HCEC 1CT (cell line): ENCODE results near the gene LSAMP.

ENCODE experiments used
- DNase-seq: peaks from one replicate; pipeline ENCODE4 v3.0.0-alpha.2; 2017

Gene LSAMP

DNA sequence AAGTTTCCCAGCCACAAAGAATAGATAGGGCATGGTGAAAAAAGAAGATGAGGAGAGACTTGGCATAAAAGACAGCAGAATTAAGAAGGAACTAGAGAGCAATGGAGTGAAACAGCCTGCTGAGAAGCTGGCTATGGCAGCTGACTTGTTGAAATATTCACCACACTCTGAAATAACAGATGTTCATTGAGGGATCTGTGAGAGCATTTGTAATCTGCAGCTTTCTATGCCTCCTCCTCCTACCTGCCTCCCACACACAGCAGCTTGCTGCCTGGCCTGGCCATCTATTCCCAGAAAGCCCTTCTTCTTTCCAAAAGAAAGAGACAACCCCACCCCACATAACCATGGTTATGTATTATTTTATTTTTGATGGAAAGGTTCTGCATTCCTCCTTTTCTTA, 518.1 kb downstream of the LSAMP start:
- no peak for DNase-seq

DNA sequence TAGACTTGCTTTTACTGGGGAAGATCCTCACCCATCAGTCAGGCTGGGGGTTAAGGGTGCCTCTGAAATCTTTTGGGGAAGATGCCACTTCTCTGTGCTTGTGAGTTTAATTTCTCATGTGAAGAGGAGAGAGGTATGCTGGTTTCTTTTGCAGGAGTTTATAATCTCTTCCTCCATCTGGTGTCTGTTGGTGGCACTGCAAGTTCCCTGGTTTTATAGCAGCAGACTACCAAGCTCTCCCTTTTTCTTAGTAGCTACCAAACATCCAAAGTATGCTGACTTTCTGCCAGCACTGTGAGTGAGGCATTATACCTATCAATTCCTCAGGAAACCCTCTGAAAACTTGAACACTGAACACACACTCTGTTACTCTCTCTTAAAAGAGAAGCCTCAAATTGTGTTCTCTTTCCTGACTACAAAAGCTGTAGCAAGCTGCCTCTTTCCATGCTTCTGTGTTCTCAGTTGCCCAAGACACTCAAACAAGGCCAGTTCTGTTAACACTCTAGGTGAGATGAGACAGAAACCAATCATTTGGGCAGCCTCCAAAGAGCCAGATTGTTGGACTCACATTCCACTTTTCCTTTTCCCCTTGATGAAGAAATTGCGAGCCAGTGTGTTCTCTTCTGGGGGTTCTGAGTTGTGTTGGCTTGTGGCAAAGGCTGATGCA, 522.5 kb downstream of the LSAMP start:
- peak; percentile 18 for DNase-seq

DNA sequence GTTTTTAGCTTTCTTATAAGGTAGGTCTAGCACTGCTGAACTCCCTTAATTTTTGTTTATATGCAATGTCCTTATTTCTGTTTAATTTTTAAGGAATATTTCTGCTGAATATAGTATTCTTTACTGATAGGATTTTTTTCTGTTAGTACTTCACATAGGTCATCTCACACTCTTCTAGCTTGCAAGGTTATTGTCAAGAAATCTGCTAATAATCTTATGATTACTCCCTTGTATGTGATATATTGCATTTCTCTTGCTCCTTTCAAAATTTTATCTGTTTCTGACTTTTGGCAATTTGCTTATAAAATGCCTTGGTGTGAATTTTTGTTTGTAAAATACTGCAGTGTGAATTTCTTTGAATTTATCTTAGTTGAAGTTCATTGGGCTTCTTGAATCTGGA, 523.6 kb downstream of the LSAMP start:
- DNase-seq, result no peak

DNA sequence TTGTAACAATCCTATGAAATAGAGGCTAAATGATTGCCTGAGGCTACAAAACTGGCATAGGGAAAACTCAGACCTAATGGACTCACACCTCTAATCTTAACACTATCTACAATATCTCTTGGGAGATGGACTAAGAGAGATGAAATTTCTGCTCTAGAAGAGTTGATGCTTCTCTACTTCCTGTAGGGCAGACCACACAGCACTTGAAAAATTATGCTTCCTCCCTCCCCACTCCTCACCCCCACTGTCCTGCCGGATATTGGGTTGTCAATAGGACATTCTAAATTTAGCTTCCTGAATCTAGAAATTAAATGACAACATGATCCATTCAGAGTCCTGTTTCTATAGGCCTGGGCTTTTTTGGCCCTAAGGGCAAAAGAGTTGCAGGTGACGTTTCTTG, 526.4 kb downstream of the LSAMP start:
- DNase-seq, result no peak

DNA sequence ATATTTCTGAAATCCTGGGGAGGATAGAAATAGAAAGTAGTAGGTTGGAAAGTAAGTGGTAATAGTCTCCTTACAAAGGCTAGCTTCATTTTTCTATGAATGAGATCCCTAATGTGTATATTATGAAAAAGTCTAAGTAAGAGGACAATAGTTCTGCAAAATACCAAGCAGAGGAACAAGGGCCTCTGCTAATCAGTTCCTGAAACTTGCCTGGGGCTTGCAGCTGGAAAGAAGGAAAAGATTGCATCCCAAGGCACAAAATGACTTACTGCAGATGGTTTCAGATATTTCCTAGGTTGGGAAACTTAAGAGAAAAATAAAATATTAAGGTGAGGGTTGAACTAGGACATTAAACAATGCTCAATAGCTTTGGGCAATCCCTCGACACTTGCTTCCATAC, 528.4 kb downstream of the LSAMP start:
- no peak for DNase-seq

DNA sequence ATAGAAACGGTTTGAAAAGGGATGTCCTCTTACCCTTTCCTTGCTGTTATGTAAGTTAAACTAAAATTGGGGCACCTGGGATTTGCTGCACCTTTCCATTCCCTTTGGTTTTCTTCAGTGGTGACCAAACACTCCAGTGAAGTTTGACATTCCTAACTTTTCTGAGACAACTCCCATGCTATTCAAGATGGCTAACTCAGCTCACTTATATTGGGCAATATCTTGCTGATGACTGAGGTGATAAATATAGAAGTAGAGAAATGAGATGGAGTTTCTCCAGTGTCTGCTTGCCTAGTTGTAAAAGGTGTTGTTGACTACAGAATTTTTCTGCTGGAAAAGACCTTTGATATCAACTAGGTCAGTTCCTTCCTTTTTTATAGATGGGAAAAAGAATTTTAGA, 530.2 kb downstream of the LSAMP start:
- DNase-seq, result no peak

DNA sequence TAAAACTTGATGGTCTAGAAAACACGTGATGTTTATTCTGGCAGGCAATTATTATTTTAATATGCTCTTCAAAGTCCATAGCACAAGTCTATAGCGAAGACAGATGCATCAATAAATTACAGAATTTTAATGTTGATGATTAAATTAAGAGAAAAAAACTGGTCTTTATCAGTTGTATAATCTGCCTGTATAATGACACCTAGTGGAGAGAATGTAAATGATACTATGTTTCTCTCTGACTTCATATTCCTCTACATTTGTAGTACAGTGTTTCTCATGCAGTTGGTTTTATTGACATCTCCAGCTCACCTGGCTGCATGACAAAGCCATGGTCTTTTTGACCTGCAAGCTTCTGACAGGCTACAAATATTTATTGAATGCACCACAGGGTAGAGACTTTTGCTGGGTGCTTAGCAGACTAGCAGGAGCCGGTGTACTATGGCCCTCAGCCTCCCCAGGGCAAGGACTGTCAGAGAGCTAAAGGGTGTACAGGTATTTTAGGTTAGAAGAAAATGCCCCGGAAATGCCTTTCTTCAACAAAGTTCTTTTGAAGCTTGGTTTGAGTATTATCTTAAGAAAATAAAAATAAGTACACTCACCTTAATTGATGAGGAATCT, 532.1 kb downstream of the LSAMP start:
- peak; percentile 7 for DNase-seq

DNA sequence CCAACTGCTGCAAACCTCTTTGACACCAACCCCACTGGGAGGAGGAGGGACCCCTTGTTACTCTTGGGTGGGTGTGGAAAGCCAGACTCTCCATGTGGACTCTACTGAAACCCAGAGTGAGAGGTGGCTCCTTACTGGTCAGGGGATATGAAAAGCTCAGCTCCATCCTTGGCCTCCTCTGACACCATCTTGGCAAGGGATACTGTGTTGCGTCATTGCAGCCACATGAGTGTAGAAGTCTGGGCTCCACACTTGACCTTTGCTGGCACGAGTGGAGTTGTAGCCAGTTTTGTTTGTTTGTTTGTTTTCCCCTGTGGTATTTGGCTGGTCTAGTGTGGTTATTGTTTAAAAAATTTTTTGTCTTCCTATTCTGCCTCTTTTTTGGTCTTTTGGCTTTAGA, 532.9 kb downstream of the LSAMP start:
- DNase-seq, result no peak

DNA sequence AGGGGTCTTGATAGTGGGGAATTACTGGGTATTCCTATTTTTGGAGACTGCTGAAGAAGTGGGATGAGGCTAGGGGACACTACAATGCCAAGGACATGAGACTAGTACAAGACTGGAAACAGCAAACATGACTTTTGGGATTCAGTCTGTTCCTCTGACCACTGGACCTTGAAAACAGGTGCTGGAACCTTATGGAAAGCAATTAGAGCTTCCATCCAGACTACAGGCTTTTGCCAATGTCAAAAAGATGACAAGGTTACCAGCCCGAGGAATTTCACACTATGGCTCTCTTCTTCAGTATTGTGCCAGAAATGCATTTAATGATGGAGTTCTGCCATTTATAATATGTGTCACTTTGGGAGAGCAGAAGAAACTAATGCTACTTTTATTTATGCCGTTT, 539.4 kb downstream of the LSAMP start:
- DNase-seq, result no peak

DNA sequence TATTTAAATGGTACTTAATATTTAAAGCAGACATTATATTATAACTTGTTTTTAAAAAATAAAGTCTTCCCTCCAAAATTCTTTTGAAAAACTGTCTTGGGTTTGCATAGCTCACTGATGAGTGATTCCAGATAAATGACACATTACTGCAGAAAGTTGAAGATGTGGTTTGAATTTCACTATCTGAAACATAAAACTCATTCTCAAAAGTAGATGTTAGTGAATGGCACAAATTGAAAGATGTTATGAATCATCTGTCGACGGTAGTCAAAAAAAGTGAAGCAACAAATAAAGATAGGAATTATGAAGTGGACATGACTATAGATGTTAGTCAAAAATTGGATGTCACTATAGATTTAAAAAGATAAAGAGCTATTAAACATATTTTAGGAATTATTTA, 541.4 kb downstream of the LSAMP start:
- DNase-seq, result no peak

DNA sequence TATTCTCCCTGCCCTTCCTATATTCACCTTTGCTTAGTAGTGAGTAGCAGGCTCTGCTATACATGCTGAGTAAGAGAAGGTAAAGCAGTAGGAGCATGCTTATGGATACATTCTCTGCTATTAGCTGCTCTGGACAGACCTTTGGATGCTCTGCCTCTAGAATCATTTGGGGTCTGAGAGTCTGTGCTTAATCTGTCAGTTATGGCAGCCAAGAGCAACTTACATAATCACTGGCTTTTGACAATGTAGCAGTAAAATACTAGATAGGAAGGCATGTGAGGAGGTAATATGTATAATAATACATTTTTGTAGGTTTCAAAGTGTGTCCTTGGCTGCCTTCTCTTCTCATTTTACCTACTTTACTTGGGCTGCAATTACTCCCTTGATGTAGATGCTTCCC, 544.3 kb downstream of the LSAMP start:
- DNase-seq, result no peak

DNA sequence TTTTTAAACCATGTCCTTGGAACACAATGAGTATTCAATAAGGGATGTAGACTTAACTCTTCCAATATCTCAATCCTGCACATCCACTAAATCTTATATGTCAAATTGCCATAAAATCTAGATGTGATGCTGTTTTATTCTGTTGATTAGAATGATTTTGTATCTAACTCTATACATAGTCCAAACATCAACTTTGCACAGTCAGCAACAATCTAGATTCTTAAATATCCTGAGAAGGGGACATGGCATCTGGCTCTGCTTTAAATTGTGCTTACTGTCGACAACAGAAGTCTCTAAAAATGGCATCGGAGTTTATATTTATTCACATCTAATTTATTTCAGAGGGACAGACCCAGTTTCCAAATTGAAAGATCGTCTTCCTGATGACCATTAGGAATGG, 545.8 kb downstream of the LSAMP start:
- no peak for DNase-seq

DNA sequence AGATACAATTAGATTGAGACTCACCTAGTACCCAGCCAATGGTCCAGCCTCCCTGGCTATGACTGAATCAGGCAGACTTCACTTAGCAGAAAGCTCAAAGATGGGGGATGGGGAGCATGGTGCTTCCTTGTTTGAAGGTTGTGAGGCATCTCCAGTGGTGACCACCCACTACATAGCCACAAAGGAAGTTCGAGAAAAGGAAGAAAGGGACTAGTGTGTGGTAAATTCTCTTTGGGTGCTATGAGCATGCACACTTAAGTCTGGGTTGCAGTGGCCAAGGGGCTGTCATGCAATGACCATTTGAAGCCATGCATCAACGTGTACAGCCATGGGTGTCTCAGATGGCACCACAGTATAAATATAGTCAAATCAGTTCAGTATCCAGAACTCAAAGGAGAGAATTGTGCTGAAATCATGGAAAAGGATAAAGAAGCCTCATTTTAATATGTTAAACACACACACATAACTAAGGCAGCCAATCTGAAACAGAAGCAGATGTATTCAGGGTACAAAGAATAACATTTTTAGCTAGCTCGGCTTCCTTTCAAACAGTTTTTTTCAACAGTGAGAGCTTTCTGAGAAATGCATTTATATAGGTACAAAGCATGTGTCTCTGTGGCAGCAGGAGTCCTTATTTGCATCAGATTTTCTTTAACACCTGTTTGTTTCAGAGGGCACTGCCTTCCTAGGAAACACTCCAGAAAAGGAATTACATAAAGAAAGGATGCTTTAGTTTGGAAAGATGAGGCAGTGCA, 546.5 kb downstream of the LSAMP start:
- DNase-seq, result no peak

DNA sequence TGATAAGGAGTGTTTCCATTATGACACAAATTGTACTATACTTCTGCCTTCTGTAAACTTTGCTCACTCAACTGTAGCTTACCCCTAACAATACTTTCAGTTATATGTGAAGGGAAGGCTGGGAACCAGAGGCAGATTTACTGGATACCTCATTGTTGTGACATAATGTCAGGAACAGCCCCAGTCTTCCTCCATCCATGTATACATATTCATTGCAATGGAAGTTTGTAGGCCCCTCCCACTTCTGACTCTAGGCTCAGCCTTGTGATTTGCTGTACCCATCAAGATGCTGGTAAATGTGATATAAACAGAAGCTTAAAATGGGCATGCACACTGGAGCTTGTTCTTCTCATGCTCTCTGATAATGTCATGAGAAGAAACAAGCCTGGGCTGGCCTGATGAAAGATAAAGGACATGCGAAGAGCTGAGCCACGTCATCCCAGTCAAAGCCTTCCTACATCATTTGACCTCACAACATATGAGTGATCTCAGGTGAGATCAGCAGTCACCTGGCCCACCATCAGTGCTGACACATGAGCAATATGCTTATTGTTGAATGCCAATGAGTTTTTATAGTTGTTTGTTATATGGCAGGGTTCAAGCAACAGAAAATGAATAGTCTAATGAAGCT, 554.2 kb downstream of the LSAMP start:
- no peak for DNase-seq

DNA sequence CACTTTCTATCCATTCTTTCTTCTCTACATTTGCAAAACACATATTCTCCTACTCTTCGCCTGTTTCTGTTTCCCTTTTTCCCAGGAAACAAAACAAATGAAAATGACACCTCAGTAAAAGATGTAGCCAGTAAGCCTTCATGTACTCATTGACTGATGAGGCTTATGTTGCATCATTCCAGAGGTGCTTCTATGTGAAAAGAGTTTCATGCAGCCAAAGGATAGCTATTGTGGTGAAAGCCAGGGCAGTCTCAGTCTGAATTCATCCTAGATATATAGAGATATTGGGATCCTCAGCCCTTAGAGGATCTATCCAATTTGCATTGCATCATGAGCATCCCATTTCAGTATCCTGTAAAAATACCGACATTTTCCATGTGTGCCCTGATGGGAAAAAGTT, 554.7 kb downstream of the LSAMP start:
- DNase-seq, result no peak

DNA sequence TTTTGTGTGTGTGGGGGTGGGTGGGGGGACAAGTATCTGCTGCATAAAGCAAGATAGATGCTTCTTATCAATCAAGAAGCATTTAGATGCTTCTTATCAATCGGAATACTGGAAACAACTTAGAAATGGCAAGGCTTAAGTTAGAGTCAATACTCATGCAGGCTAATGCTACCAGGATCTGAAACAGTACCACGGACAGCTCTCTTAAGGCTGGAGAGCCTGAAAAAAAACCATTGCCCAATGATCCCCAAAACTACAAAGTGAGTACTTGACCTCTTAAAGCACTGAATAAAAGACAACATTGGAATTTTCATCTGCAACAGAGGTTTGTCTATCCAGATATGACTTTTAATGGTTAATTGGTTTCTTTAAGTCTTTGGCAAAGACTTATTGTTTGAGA, 559.7 kb downstream of the LSAMP start:
- no peak for DNase-seq

DNA sequence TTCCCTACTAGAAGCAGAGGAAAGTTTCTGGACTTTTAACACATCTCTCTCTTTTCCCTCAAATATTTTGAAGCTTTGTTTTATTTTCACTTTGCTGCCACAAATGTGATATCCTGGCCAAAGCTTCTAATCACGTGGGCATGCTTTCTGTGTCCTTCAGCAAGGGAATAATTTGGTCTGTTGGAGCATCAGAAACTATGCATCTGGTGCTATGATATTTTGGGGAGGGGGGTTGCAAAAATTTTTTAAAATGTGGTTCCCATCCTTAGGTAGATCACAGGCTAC, 567.7 kb downstream of the LSAMP start:
- no peak for DNase-seq

DNA sequence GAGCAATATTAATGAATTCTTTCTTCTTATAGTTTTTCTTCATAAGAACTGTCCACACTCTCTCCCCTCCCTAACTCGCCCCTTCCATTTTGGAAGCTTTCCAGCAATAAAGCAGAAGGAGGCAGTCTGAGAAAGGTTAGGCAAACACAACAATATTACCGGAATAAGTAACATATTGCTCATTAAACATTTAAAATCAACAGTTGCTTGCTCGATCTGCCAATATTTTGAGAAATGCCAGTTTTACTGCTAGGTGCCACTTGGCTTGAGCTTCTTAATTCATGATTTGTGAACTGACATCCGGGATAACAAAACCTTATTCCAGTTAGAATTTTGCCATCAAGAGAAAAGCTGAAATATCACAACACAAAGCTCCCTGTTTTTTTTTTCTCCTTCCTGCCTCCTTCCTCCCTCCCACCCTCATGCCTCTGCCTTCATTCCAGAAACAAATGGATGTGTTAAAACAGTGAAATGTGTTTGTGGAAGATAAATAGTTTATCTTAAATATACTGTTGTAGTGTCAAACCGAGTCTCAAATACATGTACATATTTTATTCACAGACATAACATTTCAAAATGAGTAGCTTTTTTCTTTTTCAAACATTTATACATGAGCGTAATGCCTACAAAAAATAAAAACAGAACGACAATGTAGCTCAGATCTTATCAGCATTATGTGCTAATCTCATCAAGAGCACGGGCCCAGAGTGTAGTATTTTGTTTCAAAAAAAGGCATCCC, 568.2 kb downstream of the LSAMP start:
- DNase-seq, result no peak

DNA sequence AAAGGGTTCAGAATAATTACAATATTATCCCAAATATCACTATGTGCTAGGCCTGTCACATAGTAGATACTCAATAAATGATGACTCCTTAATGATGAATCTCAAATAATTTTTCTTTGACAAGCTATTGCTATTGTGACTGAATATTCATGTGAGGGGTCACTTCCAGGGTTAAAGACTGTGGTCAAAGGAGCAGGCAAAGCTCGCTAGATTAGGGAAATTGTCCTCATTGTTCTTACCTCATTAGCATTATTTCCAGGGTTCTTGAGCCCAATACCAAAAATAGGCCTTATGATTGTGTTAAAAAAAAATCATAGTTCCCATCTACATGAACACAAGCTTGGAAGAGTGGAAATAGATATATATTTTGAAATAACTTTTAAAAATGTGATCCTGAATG, 569.8 kb downstream of the LSAMP start:
- no peak for DNase-seq

DNA sequence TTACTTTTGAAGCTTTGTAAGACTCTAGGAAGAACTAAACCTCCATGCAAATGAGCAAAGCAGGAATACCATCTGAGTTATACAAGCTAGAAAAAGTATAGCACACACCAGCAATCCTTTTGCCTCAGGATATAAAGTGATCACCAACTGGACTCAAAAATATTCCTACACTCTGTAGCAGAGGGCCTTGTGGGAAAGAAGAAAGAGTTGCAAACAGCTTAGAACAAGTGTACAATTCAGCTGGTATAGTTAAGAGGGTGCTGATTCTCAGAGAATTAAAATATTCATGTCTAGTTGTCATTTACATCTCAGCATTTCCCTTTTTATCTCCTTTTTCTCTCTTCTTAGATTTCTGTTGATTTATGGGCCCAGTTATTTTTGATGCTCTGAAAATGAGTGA, 573.6 kb downstream of the LSAMP start:
- no peak for DNase-seq

DNA sequence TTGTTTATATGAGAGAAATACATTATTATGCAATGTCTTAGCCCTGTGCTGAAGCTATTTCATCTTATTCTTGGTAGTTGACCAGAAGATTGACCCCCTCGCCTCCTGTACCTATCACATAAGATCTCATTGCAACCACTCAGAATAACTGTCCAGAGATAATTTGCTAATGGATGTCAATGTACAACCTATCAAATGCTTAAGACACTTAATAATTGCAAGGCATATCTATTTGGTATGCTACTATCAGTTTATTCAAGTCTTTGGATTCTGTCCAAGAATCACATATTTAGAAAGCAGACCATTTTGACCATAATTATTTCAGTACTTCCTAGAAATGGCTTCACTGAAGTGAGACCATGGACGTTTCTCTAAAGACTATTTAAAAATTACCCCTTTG, 580.4 kb downstream of the LSAMP start:
- no peak for DNase-seq

DNA sequence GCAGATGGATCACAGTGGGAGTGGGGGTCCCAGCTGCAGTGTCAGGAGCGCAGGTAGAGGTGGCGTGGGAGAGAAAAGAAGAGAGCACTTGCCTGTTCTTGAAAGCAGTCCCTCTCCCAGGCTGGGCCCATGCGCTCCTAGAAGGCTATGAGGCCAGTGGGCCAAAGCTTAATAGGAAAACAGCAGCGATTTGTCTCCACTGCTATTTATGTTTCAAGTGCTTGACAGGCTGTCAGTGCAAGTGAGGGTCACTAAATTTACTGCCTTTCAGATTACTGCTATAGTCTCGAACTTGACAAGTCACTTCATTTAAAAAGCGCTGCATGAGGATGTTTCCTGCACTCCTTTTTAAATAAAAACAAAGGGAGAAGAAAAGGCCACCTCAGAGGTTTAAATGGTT, 582.4 kb downstream of the LSAMP start:
- DNase-seq, result no peak

DNA sequence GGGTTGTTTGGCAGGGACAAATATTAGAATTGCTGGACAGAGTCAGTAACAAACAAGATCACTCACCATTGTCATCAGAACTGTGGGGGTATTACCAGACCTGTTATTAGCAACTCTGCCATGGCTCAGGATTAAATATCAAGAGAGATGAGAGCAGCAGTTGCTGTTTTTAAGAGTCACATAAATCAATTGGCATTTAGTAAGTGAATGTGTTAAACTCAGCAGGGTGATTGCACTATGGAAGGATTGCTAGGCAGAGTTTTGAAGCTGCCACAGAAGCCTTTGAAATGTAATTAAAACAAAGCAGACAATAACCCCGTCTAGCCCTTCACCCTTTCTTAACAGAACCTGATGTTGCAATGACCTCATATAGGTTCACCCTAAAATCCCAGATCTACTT, 583.2 kb downstream of the LSAMP start:
- DNase-seq, result no peak
